NCI-H2107 treated with DMSO at 0.1 percent for 48 hours (cell line): ENCODE results near the gene RPGRIP1L.
A peak's percentile ranks its signal among the peaks of the same experiment; 100 is the strongest.

ENCODE experiments used
- DNase-seq: peaks from one replicate; lab custom pipeline; 2025; ENCODE audit not compliant: unreplicated experiment; lab: John Stamatoyannopoulos, UW

Gene RPGRIP1L

DNA sequence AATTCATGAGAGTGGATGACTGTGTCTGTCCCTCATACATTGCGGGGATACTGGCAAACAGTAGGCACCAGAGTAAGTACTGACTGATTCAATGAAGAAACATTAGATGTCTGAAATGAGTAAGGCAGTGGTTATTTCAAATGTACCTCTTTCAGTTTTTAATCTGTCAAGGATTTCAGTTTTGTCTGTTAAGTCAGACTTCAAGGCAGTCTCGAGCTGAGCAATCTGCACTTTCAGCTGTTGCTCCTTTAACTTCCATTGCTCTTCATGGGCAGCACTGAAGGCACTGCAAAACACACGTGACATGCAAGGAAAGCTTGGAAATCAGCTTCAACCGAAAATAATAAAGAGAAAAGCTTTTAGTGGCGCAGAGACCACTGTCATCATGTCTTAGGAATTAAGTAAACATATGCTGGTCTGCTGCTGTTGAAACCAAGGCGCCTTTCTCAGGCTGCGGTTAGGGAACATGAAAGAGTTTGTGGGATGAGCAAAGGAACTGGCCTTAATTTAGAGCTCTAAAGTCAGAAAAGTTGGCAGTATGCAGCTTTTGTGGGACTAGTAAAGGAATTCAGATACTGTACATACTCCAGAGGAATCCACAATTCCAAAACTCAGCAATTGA lies 38.8 kb downstream of the RPGRIP1L start:
- DNase-seq, result no peak

- no peak for DNase-seq
Observed at GRCh38 chr16:53662072-53662471, 41.6 kb downstream of the RPGRIP1L start.

DNA sequence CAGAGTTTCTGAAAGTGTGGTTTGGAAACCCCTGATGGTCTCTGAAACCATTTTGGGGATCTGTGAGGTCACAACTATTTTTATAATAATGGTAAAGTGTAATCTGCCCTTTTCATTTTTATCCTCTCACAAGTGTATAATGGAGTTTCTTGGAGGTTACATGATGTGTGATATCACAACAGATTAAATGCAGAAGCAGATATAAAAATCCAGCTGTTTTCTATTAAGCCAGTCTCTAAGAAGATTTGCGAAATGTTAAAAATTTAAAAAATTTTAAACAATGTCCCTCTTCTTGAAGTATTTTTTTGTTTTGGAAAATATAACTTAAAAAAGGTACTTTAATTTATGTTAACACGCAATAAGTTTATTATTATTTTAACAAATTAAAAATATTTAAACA lies 48.7 kb downstream of the RPGRIP1L start:
- DNase-seq, result no peak

DNA sequence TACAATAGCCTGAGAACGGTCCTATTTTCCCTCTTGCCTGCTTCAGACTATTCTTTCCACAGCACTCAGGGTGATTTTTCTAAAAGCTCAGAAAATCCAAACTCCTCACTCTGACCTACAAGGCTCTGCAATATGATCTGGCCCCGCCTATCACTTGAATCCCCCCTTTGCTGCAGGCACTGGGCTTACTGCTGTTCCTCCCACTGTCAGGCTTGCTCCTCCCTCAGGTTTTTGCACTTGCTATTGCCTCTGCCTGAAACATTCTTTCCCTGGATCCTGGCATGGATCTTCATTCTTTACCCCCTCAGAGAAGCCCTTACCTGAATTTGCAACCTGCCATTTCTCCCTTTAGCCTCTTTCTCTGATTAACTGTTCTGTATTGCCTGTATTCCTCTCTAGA lies 52.3 kb downstream of the RPGRIP1L start:
- no peak for DNase-seq

- no peak for DNase-seq
Observed at GRCh38 chr16:53646506-53646905, 57.2 kb downstream of the RPGRIP1L start.

GRCh38 chr16:53643474-53643873 lies 60.2 kb downstream of the RPGRIP1L start:
- no peak for DNase-seq

DNA sequence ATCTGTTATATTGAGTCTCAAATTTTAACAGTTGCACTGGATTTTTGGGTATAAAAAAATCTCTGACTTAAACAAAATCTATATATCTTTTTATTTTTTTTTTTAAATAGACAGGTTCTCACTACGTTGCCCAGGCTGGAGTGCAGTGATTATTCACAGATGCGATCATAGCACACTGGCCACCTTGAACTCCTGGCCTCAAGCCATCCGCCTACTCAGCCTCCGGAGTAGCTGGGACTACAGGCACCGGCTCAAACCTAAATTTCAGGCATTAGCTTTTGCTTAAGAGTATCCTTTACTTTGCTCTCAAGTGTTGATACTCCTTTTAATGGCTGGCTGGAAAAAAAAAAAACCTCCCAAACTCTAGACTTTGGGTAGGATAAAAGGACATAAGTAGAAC lies 61.6 kb downstream of the RPGRIP1L start:
- no peak for DNase-seq

GRCh38 chr16:53636978-53637377 lies 66.7 kb downstream of the RPGRIP1L start:
- no peak for DNase-seq

- no peak for DNase-seq
Observed at GRCh38 chr16:53632526-53632925, 71.1 kb downstream of the RPGRIP1L start.

- no peak for DNase-seq
Observed at GRCh38 chr16:53631236-53632025, 72.2 kb downstream of the RPGRIP1L start.

DNA sequence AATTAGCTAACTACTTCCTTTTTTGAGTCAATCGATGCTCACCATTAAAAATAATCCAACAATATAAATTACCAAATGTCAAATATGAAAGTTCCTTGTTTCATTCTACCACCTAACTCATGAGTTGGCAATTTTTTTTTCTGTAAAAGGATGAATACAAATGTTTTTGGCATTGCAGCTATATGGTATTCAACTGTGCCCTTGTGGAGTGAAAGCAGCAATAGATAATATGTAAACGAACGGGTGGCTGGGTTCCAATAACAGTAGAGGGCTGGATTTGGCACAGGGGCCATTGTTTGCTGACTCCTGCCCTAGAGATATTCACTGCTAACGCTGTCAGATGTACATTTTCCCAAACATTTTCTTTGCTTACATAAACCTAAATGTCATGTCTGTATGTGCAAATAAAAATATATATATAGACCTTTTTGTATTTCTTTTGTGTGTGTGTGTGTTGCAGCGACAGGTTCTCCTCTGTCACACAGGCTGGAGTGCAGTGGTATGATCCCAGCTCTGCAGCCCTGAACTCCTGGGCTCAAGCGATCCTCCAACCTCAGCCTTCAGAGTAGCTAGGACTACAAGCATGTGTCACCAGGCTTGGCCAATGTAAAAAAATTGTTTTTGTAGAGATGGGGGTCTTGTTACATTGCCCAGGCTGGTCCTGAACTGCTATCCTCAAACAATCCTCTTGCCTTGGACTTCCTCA lies 73.9 kb downstream of the RPGRIP1L start:
- no peak for DNase-seq

DNA sequence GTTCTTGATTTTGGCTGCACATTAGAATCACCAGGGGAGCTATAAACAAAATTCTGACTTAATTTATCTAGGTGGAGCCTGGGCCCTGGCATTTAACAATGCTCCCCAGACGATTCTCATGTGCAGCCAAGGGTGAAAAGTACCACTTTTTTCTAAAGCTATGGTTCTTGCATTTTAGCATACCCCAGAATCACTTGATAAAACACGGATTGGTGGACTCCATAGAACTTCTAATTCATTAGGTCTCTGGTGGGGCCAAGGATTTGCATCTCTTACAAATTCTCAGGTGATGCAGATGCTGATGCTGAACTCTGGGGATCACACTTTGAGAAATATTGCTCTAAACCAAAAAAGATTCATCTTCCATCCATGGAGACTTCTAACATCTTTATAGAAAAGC lies 74.5 kb downstream of the RPGRIP1L start:
- DNase-seq, result no peak

DNA sequence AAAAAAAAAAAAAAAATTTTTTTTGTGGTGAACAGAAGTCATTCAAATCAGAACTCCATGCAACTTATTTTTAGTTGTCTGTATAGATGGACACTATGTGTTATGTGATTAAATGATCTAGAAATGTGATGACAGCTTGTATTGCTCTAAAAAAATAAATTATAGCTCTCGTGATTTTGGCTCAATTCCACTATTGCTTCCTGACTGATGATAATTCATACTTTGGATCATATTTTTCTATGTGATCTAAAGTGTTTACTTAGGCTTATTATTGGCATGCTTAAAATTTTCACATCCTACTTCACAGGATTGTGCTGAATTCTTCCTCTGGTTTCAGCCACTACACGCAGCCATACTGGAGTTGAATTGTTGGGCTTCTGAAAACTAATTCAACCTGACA lies 76.8 kb downstream of the RPGRIP1L start:
- no peak for DNase-seq

- DNase-seq, result no peak
Observed at GRCh38 chr16:53626161-53626560, 77.5 kb downstream of the RPGRIP1L start.

- DNase-seq, result no peak
Observed at GRCh38 chr16:53625221-53625620, 78.4 kb downstream of the RPGRIP1L start.

DNA sequence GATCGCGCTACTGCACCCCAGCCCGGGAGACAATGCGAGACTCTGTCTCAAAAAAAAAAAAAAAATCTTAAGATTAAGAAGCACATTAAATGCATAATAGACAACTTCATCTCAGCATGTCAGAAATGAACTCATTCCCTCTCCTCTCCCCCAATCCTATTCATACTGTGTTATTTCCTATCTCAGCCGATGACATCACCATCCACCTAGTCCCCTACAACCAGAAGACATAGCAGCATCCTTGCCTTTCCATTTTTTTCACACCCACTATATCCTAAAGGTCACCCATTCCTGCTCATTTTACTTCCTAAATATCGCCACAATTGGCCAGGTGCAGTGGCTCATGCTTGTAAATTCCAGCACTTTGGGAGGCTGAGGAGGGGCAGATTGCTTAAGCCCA lies 81.3 kb downstream of the RPGRIP1L start:
- DNase-seq, result no peak

DNA sequence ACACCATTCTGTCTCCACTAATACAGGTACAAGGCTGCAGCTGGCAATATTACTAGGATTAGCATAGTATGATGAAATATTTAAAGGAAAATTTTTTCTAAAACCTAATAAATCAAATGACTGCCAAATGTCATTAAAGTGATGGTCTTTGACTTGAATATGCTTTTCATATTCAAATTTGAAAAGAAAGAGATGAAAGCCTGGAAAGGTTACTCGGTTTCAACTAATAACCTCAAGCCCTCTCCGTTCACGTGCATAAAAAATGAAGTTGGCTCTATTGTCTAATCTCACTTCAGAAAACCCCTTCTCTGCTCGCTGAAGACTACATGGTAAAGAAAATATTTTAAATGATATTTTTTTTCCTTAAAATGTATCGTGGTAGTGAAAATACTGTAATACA lies 83.2 kb downstream of the RPGRIP1L start:
- no peak for DNase-seq

DNA sequence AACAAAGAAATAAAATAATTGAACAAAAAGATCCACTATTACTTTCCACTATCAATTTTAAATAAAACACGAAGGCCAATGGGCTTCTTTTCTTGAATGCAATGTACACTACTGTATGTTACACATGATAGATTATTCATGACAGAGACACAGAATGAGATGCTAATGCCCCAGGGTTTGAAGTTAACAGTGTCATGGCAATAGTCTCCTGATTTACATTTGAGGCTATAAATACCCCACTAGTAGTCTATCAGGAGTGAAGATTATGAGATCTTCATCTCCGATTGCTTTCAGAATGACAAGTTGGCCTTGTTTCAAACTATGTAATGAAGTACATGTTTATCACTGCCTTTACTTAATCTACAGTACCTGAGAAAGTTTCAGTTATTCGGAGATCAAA lies 84.4 kb downstream of the RPGRIP1L start:
- no peak for DNase-seq

DNA sequence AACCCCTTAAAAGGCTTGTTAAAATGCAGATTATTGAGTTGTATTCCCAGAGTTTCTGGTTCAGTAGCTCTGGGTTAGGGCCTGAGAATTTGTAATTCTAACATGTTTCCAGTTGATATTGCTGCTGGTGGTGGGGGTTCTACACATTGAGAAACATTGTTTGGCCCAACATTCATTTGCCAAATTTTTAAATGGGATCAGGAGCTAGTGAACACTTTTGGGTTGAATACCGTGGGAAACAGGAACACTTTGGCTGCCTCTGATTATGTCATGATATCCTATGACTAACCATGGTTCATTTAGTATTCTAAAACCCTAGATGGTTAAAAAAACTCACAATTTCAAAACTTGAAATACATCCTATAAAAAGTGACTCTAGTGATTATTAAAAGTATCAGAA lies 89.3 kb downstream of the RPGRIP1L start:
- DNase-seq, result no peak

- no peak for DNase-seq
Observed at GRCh38 chr16:53612003-53612402, 91.7 kb downstream of the RPGRIP1L start.

- DNase-seq, result peak; percentile 41
Observed at GRCh38 chr16:53611179-53611696, 92.4 kb downstream of the RPGRIP1L start.

GRCh38 chr16:53609536-53609935 lies 94.1 kb downstream of the RPGRIP1L start:
- DNase-seq, result no peak
